ENCODE data around the gene BBX.

Gene BBX

DNA sequence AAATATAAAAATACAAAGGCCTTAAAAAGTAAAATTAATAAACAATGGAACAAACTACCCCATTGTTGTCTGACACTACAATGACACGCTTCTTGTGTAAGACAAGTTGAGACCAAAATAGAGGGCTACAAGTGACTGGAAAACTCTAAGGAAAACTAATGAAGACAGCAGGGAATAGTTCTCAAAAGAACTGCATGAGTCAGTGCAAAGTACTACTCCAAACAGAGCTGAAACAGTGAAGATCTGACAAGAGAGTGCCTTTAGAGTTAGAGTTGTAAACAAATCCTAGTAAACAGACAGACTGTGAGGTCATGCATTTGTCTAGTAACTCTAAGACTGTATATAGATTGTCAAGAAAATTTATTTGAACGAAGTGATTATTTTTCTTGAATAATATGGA lies 233.9 kb downstream of the BBX start:
- no peak for FAIRE-seq

GRCh38 chr3:107757140-107757539 lies 234.4 kb downstream of the BBX start:
- no peak for FAIRE-seq

GRCh38 chr3:107760144-107760543 lies 237.4 kb downstream of the BBX start:
- FAIRE-seq: no peak

- FAIRE-seq: no peak
These were observed 238.6 kb downstream of the BBX start for GRCh38 chr3:107761391-107761790.

GRCh38 chr3:107765524-107765923 lies 242.8 kb downstream of the BBX start:
- no peak for FAIRE-seq

- no peak for FAIRE-seq
These were observed 245.3 kb downstream of the BBX start for GRCh38 chr3:107767897-107768605.

- FAIRE-seq: no peak
These were observed 247.1 kb downstream of the BBX start for GRCh38 chr3:107769882-107770281.

- FAIRE-seq: no peak
These were observed 249.3 kb downstream of the BBX start for GRCh38 chr3:107772016-107772415.

DNA sequence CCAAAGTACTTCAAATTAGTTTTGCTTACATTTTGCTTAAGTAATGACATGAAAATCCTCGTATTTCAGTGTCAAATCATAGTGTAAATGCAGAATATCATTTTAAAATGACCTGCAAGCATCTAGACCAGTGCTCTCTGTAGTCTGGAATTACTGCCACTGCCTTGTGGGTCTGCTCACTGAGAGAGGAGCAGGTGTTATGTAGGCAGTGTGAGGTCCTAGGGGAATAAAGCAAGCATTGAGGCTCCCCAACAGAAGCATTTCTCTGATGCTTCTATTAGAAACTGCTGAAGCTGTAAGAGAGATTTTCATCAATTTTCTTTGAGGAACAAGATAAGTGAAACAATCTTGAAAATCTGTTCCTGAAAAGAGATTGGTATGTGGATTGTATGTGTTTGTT lies 253.2 kb downstream of the BBX start:
- FAIRE-seq: no peak

DNA sequence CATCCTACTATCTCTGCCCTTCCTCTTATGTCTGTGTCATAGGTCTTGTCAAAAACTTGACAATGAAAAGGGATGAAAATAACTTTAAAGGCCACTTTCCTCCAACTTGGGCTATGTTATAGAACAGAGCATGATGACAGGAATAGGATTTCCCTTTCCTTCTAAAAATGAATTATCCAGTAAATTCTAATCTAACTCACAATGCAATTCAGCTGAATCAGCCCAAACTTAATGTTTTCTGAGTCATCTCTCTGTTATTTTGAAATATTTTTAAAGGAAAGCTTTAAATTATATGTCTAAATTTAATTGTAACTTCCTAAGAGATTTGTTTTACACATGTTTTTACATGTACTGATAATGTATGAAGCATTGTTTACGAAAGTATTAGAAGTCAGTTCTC lies 258.5 kb downstream of the BBX start:
- FAIRE-seq: no peak

- no peak for FAIRE-seq
These were observed 259.3 kb downstream of the BBX start for GRCh38 chr3:107782054-107782453.

DNA sequence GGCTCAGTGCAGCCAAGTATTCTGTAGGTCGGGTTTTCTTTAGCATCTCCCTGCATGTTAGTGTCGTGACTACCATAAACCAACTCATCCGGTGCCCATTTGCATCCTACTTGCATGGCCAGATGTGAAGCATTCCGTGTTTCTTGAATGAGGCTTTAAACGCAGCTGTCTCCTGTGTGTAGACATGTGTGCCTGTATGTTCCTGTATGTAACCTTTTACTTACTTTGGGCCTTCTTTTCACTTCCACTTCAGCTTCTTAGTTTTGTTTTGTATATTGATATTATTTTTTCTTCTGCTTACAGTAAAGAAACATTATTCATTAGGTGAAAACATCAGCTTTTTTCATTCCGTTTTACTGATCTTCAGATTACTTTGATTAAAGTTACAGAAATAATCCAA lies 267.9 kb downstream of the BBX start:
- FAIRE-seq: no peak

DNA sequence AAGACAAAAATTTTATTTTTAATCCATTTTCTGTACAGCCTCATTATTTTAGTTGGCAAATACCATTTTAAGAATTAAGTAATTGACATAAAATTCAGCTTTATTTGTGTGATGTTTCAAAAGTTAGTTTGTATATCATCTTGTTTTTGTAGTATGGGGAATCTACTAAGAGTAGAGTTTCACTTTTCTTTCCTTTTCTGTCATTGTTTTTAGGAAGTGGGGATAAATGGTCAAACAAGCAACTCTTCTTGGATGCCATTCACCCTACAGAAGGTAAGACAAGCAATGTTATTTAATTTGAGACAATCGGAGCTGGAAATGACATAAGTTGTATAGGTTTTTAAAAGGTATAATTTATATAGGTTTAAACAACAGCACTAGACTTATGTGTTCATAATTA lies 268.3 kb downstream of the BBX start:
- FAIRE-seq: no peak

DNA sequence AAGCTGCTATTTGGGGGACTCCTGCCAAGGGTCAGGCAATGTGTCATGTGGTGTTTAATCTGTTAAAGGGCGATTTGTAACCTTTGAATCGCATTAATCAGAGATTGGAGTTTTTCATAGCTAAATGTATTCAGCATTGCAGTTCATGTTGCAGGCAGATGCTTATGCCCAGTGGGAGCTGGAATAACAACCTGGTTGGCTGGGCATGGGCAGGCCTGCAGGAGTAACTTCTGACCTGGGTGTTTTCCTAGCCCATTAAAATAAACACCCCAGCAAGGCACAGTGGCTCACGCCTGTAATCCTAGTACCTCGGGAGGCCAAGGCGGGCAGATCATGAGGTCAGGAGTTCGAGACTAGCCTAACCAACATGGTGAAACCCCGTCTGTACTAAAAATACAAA lies 268.7 kb downstream of the BBX start:
- no peak for FAIRE-seq

- no peak for FAIRE-seq
These were observed 272.1 kb downstream of the BBX start for GRCh38 chr3:107794664-107795443.

DNA sequence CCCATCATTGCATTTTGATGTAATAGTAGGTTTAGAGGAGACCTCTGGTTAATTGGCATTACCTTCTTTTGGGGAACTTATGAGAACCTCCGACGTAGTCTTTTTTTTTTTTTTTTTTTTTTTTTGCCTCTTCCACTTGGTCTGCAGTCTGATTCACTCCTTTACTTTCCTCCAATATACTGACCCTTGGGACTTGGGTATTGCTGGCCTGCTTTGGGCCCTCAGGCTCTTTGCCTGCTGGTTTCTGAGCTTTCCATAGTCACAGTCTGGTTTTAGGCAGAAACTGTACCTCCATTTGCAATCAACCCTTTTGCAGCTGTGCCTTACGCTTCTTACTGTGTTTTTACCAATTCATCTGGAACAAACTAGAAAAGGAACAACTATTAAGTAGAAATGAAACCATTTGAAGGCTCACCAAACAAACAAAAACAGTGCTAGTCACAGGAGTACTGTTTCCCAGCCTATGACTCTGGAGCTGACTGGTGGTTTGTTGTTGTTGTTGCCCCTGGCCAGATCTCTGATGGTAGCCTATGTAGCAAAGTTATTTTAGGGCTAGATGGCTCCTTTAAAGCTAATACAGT lies 272.8 kb downstream of the BBX start:
- FAIRE-seq: no peak

DNA sequence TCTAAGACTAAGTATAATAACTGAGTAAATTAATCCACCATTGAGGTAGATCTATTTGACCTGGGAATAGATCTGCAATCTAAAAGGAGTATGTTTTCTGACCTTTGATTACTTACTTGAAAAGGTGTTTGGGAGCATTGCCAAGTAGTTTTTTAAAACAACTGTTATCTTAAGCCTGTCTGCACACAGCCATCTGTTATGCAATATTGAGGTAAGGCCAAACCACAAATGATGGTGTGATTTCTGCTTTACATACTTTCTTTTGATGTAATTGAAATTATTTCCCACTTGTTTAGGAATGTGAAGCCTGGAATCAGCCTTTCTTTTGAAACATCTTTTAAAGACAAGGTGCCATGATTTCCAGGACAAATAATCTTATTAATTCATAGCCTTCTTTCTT lies 274.0 kb downstream of the BBX start:
- no peak for FAIRE-seq

GRCh38 chr3:107797586-107797985 lies 274.8 kb downstream of the BBX start:
- no peak for FAIRE-seq

GRCh38 chr3:107798381-107798780 lies 275.6 kb downstream of the BBX start:
- no peak for FAIRE-seq

GRCh38 chr3:107800710-107801109 lies 277.9 kb downstream of the BBX start:
- FAIRE-seq: no peak

DNA sequence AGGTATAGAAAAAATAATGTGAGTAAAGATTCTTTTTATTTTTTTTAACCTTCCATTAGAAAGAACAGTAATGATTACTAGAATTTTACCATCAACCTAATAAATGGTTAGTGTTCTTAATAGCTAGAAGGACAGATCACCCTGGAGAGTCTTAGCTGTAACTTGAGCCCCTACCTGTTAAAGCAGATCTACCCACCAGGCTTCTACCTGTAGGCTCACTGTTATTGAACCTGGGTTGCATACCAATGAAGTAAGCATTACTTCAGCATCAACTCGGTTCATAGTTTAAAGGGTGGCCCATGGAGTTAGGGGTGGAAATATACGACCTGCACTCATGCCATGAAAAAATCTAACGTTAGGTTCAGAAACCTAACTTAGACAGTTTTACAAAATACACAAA lies 280.4 kb downstream of the BBX start:
- no peak for FAIRE-seq

DNA sequence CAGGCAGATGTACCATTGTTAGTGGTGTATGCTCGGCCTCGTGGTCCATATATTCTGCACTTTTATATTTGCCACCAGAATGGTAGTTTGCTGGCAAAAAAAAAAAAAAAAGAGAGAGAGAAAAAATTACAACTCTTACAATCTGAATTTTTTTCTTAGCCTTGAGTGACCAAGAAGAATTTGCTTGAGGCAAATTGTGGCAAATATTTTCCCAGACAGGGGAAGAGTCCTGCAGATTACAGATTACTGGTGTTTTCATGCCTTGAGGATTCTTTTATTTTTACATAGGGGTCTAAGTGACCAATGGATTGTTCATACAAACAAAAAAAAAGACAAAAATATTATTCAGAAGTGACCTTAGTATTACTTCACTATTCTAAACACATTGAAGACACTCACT lies 283.3 kb downstream of the BBX start:
- no peak for FAIRE-seq

DNA sequence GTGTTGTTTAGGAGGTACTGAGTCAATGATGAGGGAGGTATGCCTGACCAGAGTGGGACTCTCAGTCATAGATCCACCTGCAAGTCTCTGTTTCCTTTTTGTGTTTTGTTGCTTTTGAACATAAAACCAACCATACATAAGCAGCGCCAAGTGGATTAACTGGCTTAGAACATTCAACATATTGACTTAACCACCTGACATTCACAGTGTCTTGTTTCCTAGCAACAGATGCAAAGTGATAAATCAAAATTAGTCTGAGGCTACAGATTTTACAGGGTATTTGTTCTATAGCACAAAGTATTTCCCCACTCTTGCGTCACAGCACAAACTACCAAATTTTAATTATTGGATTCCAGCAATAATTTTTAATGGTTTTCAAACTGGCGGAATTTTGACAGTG lies 283.8 kb downstream of the BBX start:
- FAIRE-seq: no peak

All from endometrium (tissue), 2 donors.